Hepatocyte (in vitro differentiated cells): Measurements from ENCODE around the gene DIAPH3.

Source experiments
- EZH2 ChIP-seq: fragments of 200-600 bp; sonication (generic); IDR thresholded peaks from 2 replicates; pipeline ENCODE4 v1.6.1; 2016; ENCODE audit warnings: antibody characterized with exemption, mild to moderate bottlenecking, borderline replicate concordance
- EZH2phosphoT487 ChIP-seq: fragments of 200-600 bp; sonication (generic); IDR thresholded peaks from one replicate; pipeline ENCODE4 v1.6.1; 2018; ENCODE audit warnings: antibody characterized with exemption, mild to moderate bottlenecking, low read depth, moderate library complexity; ENCODE audit not compliant: unreplicated experiment, severe bottlenecking
- TF ChIP-seq, protein P1 (sequence below): fragments of 200-600 bp; sonication (generic); IDR thresholded peaks from 2 replicates; pipeline ENCODE4 v1.5.1; 2016; ENCODE audit warnings: antibody characterized with exemption, mild to moderate bottlenecking; ENCODE audit not compliant: poor library complexity

DNA sequence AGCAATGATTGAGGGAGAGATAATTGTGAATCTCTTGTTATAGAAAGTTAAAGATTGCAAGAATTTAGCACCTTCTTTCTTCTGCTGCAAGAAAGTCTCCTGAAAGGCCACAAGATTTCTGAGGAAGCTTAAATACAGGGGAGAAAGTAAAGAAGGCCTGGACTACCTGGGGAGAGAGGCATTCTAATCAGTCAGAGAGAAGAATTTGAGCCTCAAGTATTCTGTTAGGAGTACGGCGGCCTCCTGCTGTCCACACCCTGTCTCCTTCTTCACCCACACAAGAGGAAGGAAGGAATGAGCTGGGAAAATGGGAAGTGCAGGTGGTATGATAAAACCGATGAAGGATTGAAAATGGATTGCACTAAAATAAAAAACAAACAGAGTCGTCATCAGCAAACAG, 474.7 kb downstream of the DIAPH3 start:
- TF ChIP-seq, protein P1, sequence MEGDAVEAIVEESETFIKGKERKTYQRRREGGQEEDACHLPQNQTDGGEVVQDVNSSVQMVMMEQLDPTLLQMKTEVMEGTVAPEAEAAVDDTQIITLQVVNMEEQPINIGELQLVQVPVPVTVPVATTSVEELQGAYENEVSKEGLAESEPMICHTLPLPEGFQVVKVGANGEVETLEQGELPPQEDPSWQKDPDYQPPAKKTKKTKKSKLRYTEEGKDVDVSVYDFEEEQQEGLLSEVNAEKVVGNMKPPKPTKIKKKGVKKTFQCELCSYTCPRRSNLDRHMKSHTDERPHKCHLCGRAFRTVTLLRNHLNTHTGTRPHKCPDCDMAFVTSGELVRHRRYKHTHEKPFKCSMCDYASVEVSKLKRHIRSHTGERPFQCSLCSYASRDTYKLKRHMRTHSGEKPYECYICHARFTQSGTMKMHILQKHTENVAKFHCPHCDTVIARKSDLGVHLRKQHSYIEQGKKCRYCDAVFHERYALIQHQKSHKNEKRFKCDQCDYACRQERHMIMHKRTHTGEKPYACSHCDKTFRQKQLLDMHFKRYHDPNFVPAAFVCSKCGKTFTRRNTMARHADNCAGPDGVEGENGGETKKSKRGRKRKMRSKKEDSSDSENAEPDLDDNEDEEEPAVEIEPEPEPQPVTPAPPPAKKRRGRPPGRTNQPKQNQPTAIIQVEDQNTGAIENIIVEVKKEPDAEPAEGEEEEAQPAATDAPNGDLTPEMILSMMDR: no peak
- no peak for TF ChIP-seq EZH2
- TF ChIP-seq EZH2phosphoT487: no peak
